GM19351 (cell line): ENCODE measurements around the gene RGS8.
A peak's percentile ranks its signal among the peaks of the same experiment; 100 is the strongest.

Source experiments
- ATAC-seq: cut with Tn5 transposase; IDR thresholded peaks from one replicate; pipeline ENCODE4 v1.9.1; 2021; ENCODE audit warnings: mild to moderate bottlenecking, moderate library complexity; ENCODE audit not compliant: unreplicated experiment

Gene RGS8

GRCh38 chr1:182644886-182645285 lies 39.5 kb downstream of the RGS8 start:
- ATAC-seq: peak; percentile 67

GRCh38 chr1:182643699-182644098 lies 40.7 kb downstream of the RGS8 start:
- ATAC-seq: no peak

- no peak for ATAC-seq
Observed at GRCh38 chr1:182642461-182642860, 41.9 kb downstream of the RGS8 start.

GRCh38 chr1:182641561-182641960 lies 42.8 kb downstream of the RGS8 start:
- ATAC-seq: no peak

- ATAC-seq: no peak
Observed at GRCh38 chr1:182639330-182639729, 45.1 kb downstream of the RGS8 start.

- ATAC-seq: no peak
Observed at GRCh38 chr1:182637769-182638168, 46.6 kb downstream of the RGS8 start.

- no peak for ATAC-seq
Observed at GRCh38 chr1:182635871-182636270, 48.5 kb downstream of the RGS8 start.
